HG03439 (cell line): ENCODE data around the gene USP34.

Experiments used
- ATAC-seq: cut with Tn5 transposase; IDR thresholded peaks from one replicate; pipeline ENCODE4 v1.9.1; 2021; ENCODE audit warnings: mild to moderate bottlenecking, moderate library complexity; ENCODE audit not compliant: unreplicated experiment

USP34 gene

DNA sequence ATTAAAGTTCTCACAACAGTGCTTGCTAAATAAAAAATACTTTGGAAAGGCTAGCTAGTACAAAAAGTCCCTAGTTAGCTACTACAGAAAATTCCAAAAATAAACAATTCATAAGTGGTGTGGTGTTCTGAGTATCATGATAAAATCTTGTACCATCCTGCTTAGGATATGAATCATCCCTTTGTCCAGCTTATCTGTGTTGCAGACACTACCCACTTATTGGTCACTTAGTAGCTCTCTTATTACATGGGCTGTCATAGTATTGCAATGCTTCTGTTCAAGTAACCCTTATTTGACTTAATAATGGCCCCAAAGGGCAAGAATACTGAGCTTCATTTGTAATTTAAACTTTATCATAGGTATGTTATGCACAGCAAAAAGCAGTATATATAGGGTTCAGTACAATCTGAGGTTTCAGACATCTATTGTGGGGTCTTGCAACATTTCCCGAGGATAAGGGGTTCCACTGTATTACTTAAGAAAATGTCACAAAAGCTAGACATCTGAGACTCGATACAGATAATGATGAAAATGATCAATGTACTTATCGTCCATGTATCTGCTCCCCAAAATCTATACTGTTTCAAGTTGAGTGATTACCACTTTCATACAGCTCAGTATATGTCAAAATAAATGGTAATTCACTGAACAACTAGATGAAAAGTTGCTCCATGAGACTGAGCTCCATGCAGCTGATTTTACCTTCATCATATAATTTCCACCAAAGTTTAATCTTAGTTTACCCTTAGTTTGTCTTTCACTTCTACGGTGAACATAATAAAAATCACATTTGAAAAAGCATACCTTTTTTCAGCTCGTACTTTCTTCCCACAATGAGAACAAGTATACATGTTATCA is 215.1 kb downstream of the USP34 start:
- ATAC-seq: no peak

DNA sequence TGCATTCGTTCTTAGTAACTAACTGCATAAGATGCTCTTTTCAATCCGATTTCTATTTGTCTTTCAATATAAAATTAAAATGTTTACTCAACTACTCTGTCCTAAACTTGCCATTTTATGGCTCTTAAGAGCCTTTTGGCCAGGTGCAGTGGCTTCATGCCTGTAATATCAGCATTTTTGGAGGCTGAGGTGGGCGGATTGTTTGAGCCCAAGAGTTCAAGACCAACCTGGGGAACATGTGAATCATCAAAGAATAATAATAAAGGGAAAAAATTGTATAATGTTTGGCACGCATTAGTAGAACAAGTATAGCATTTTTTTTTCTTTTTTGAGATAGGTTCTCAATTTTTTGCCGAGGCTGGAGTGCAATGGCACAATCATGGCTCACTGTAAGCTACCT is 216.4 kb downstream of the USP34 start:
- ATAC-seq: no peak

GRCh38 chr2:61253136-61253535 is 217.8 kb downstream of the USP34 start:
- no peak for ATAC-seq

DNA sequence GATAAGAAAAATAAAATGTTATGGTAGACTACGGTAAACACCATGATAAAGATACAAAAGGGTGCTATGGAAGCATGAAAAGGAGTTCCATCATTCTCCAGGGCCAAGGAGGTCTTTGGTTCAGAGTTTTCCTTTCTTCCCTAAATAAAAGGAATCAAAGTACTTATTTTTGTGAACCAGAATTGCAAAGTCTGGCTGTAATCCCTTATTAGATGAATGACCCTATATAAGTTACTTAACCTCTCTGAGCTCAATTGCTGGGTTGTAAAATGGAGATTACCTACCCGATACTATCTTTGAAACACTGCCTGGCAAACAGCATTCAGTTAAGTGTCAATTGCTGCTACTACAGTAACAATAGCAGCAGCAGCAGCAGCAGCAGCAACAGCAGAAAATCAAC is 218.9 kb downstream of the USP34 start:
- ATAC-seq: no peak

DNA sequence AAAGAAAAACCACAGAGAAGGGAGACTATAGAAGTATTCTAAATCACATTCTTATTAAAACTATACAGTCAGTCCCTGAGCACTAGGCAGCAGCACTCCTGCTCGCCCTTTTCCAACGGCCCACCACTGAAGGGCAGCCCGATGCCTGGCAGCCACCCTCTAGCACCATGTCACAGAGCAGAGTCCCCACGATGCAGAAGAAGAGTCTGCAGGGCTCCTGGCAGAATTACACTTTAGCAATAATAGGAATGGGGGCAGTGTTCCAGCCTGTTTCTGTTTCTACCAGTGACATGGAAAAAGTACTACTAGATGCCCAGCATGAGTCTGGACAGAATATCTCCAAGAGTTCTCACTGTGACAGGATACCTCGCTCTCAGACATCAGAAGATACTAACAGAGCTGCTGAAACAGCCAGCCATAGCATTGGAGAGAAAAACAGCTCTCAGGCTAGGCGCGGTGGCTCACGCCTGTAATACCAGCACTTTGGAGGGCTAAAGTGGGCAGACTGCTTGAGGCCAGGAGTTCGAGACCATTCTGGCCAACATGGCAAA is 221.3 kb downstream of the USP34 start:
- ATAC-seq: no peak

DNA sequence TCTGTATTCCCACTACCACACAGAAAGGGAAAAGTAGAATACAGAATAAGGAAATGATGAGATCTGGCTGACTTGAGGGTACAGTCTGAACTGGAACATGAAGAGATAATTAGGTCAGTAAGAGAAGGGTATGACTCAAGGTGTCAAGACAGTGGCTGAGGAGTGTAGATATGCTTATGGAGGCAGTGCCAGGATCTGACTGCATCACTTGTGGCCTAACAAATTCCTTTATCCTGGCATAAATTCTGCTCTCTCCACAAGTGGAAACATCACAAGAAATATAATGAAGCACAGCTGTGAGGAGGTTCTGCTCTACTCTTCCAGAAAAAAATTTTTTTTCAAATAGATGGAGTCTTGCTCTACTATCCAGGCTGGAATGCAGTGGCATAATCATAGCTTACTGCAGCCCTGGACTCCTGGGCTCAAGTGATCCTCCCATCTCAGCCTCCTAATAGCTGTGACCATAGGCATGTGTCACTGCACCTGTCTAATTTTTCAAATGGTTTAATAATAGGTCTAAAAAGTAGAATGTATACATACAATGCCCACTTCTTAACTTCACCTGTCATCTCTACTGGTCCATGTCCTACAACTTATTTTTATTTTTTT is 223.6 kb downstream of the USP34 start:
- no peak for ATAC-seq

DNA sequence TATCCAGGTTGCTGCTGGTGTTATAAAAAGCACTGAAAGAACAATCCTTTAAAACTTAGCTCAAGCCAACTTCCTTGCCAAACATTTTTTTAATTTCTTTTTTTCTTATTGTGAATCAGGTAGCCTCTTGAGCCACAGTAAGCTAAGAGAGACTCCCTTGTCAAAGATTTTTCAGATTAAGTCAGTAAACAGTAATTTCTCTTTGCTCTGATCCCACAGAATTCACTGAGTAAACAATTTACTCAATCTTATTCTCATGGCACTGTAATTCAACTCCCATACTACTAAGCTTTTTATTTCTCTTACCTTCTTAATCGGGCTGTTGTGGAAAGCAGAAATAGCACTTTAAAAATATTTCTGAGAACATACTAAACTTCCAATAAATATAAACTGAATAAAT is 226.2 kb downstream of the USP34 start:
- ATAC-seq: no peak

- no peak for ATAC-seq
These were observed 229.6 kb downstream of the USP34 start for GRCh38 chr2:61241266-61241665.

DNA sequence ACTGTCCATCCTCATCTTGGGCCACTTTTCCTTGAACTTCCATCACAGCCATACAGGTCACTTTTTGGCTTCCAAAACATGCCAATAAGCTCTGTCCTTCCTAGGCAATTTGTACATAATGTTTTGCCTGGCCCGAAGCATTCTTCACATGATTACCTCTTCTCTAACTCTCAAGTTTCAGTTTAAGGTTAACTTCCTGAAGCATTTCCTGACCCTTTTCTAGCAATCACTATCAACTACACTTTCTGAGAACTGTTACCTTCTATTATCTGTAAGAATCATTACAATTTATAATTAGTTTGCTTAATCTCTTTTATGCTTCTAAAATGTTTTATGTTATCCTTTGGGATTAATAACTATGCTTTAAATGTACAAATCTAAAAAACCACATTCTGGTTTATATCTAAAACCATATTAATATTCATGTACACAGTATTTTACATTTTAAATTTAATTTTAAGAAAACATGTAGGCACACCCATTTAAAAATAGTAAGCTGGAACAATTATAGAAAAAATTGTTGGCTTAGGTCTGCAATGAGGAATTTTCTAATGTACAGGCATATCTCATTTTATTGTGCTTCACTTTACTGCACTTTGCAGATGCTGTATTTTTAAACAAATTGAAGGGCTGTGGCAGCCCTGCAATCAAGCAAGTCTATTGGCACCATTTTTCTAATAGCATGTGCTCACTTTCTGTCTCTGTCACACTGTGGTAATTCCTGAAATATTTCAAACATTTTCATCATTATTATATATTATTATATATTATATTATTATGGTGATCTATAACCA is 232.5 kb downstream of the USP34 start:
- ATAC-seq: no peak

- ATAC-seq: no peak
These were observed 235.2 kb downstream of the USP34 start for GRCh38 chr2:61235716-61236115.

DNA sequence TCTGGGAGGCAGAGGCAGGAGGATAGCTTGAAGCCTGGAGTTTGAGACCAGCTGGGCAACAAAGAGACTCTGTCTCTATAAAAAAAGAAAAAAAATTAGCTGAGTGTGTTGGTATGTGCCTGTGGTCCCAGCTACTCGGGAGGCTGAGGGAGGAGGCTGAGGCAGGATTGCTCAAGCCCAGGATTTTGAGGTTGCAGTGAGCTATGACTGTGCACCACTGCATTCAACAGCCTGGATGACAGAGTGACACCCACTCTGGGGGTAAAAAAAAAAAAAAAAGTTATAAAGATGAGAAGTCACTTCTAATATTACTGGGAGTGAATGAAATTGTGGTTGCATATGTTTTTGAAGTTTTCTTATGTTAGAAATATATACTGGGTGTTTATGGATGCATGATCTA is 237.3 kb downstream of the USP34 start:
- ATAC-seq: no peak

GRCh38 chr2:61229936-61230335 is 241.0 kb downstream of the USP34 start:
- no peak for ATAC-seq

DNA sequence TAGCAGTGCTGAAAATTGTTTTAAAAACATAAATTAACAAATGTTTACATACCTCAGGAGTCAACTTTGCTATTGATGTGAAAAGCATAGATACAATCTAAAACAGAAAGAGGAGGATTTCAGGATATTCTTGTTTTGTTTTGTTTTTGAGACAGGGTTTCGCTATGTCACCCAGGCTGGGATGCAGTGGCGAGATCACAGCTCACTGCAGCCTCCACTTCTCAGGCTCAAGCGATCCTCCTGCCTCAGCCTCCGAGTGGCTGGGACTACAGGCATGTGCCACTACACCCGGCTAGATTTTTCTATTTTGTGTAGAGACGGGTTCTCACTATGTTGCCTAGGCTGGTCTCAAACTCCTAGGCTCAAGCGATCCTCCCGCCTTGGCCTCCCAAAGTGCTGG is 248.3 kb downstream of the USP34 start:
- no peak for ATAC-seq

DNA sequence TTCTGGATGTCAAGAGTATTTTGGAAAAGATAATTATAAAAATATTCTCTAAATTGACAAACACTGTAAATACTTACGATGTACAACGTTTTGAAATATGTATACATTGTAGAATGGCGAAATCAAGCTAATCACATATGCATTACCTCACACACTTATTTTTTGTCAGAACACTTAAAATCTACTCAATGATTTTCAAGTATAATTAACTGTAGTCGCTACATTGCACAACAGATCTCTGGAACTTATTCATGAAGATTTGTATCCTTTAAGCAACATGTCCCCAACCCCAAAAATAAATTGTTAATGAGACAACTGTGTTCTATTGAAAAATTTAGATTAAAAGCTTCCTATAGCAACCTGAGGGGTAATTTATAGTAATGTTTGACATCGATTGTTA is 249.1 kb downstream of the USP34 start:
- ATAC-seq: no peak

GRCh38 chr2:61220768-61221167 is 250.1 kb downstream of the USP34 start:
- ATAC-seq: no peak

DNA sequence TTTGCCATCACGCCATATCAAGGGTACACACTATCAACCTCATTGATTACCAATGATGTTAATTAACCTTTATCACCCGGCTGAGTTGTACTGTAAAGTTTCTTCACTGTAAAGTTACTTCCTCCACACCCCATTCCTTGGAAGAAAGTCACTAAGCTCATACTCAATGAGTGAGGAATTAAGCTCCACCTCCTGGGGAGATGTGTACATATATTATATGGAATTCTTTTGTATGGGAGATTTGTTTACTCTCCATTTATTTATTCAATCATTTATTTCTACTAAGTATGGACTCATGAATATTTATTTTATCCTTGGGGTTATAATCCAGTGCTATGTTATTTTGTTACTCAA is 252.1 kb downstream of the USP34 start:
- ATAC-seq: no peak

GRCh38 chr2:61218076-61218816 is 252.6 kb downstream of the USP34 start:
- no peak for ATAC-seq

DNA sequence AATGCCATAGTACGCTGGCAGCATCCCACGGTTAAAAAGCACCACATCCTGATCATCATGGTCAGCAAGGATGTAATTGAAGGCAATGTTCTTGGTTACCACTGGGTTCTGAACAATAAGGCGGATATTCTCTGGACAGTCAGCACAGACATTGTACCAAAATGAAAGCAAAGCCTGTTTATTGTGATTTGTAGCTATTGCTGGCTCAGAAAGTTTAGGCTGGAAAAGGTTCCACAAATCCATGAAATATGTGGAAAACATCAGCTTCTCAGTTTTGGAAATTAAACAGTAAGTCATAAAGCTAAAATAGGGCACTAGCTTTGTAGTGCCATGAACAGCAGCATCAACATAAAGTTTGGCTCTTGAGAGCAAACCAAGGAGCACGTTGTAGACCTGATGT is 256.7 kb downstream of the USP34 start:
- ATAC-seq: no peak

DNA sequence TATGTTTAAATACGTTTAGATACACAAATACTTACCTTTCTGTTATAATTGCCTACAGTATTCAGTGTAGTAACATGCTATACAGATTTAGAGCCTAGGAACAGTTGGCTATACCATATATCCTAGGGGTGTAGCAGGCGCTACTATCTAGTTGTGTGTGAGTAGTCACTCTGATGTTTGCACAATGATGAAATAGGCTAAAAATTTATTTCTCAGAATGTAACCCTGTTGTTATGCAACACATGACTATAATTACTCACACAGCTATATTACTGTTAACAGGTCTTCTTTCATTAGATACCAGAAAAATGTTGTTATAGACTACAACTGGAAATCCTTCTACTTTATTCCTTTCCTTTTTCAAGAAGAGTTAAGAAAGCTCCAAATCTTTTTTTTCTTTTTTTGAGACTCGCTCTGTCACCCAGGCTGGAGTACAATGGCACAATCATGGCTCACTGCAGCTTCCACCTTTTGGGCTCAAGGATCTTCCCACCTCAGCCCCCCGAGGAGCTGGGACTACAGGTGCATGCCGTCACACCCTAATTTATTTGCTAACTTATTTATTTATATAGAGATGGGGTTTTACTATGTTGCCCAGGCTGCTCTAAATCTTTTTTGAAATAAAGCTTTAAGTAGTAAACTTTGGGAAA is 260.4 kb downstream of the USP34 start:
- no peak for ATAC-seq

DNA sequence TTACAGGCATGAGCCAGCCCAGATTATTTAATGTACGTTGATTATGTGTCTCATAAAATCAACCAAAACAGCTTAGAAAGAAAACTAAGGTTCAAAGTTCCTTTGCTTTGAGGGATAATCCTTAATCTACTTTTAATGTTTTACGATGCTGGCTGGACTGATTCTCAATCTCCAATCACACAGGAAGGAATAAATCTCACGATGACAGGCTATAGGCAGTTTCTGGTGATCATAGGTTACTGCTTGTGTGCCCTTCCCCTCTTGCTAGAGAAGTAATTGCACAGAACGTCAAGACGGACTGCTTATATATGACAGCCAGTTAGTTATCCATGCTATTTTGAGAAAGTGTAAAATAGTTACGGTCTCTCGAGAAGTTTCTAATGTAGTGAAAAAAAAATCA is 265.8 kb downstream of the USP34 start:
- ATAC-seq: no peak
